Right lung (tissue), 5 donors: ENCODE results near the gene CENPC. TPM values are rescaled to one million over a fixed set of nuclear protein-coding genes. Genes with fewer than 3 reads are reported as not detected.
"Not testable (repeated sequence)": the region's sequence is repeated elsewhere in the genome, so short reads cannot be mapped to it uniquely, and the experiment has no call there.

Experiments used
- DNase-seq, 2 donors: peaks; one replicate each; pipeline ENCODE4 v3.0.0-alpha.2; 2013
- polyA plus RNA-seq, 5 donors: library from polyadenylated mRNA; unstranded; fragments of 120-200 nt; gene quantifications; one replicate each; pipeline versions ENCODE4 v1.2.1 to v1.2.3, GENCODE V29; 2013; ENCODE audit warnings: inconsistent platforms in 1 of 5, low replicate concordance in 1 of 5; ENCODE audit not compliant: insufficient read length in 5 of 5, insufficient read depth in 1 of 5

CENPC gene
- polyA plus RNA-seq, 5 donors: 19.6 to 39.2 (median 37.7) TPM

DNA sequence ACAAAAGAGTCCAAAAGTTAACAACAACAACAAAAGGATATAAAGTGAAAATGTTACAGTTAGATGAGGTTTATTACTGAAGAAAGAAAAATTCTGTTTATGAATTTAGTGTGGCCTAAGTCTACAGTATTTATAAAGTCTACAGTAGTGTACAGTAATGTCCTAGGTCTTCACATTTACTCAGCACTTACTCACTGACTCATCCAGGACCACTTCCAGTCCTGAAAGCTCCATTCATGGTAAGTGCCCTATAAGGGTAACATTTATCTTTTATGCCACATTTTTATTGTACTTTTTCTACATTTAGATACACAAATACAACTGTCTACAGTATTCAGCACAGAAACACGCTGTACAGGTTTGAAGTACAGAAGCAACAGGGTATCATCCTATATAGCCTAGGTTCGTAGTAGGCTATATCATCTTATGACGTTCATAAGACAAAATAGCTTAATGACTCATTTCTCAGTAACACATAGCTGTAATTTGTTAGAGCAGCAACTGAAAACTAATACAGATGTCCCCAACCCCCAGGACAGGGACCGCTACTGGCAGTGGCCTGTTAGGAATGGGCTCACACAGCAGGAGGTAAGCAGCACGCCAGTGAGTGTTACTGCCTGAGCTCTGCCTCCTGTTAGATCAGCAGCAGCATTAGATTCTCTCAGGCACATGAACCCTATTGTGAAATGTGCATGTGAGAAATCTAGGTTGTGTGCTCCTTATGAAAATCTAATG is 61.3 kb downstream of the CENPC start:
- no peak for DNase-seq

DNA sequence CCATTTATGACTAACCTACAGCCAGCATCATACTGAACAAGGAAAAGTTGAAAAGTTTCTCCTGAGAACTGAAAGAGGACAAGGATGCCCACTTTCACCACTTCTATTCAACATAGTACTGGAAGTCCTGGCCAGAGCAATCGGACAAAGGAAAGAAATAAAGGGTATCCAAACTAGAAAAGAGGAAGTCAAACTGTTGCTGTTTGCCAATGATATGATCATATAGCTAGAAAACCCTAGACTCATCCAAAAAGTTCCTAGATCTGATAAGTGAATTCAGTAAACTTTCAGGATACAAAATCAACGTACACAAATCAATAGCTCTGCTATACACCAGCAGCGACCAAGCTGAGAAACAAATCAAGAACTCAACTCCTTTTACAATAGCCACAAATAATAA is 64.5 kb downstream of the CENPC start:
- DNase-seq: no peak

DNA sequence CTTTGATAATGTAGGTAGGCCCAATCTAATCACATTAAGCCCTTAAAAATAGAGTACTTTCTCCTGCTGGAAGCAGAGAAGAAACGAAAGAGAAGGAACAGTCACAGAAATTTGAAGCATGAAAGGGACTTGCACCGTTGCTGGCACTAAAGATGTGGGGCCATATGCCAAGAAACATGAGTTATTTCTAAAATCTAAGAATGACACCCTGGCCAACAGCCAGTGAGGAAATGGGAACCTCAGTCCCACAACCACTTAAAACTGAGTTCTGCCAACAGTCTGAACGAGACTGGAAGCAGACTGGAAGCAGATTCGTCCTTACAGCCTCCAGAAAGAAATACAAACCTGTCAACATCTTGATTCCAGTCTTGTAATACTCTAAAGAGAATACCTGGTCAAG is 70.1 kb downstream of the CENPC start:
- no peak for DNase-seq

DNA sequence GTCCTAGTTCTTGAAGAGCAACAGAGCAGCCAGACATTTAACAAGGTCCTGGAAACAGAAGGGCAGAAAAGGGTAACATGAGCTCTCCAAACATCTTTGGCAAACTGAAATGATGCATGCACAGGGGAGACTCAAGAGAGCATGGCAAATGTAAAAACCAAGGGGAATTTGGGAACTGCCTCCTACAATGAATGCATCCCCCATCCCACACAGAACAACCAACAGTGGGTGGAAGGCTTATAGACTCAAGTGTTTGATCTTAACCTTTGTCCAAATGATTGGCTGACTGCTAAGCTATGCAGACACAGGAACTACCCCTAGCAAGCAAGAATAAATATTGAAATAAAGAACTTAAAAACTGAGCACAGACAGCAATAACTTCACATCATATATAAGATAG is 74.4 kb downstream of the CENPC start:
- no peak for DNase-seq

DNA sequence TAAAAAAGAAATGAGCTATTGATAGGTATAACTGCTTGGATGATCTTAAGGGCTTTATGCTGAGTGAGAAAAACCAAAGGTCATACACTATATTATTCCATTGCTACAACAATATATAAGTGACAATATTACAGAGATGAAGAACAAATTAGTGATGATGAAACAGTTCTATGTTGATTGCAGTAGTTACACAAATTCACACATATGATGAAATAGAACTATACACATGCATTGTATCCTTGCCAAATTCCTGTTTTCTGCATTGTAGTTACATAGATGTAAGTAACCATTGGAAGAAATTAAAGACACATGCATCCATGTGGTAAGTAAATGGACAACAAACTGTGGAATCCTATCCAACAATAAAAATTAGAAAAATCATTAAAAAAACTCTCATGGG is 76.5 kb downstream of the CENPC start:
- DNase-seq: no peak

DNA sequence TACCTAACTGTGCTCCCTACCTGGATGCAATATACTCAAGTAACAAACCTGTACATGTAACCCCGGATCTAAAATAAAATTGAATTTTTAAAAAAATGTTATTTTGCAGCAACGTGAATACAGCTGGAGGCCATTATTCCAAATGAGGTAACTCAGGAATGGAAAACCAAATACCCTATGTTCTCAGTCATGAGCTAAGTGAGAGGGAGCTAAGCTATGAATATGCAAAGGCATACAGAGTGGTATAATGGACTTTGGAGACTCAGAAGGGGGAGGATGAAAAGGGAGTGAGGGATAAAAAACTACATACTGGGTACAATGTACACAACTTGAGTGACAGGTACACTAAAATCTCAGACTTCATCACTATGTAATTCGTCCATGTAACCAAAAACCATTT is 78.6 kb downstream of the CENPC start:
- DNase-seq: no peak

DNA sequence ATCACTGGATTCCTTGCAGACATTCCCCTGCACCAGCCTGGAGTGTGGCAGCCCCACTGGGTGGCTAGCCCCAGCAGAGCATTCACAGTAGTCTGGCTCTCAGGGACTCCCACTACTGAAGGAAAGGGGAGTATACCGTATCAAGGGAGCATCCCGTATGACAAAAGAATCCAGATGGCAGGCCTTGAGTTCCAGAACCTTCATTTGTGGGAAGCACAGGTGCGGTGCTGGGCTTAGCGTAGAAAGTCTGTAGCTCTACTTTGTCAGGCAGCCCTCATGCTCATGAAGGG is 79.6 kb downstream of the CENPC start:
- no peak for DNase-seq

DNA sequence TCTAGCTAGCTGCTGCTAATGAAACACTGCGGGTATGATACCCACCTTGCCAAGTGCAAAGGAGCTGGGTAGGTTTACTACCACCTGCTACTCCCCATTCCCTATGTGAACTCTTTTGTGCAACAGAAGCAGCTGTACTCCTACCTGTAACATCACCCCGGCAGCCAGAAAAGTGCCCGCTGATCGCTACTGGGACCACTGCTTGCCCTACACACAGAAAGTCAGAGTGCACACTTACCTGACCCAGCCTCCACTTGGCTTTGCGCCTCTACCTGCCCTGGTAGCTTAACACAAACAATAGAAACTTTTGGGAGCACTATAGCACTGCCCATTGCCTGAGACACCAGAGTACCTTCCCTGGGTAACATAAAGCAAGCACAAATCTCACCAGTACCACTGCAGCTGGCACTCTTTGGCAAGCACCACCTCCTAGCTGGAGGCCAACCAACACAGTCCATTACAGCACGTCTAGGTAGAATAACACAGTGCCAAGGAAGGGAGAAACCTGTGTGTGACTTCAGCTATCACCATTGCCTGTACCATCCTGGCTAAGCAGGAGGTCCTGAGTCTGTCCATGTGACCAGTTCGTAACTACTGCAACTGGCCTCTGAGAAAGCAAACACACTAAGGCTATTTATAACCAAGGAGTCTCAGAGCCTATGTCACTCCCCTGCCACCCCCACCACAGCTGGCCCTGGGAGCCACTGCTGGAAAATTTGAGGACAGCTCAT is 80.1 kb downstream of the CENPC start:
- DNase-seq: no peak

DNA sequence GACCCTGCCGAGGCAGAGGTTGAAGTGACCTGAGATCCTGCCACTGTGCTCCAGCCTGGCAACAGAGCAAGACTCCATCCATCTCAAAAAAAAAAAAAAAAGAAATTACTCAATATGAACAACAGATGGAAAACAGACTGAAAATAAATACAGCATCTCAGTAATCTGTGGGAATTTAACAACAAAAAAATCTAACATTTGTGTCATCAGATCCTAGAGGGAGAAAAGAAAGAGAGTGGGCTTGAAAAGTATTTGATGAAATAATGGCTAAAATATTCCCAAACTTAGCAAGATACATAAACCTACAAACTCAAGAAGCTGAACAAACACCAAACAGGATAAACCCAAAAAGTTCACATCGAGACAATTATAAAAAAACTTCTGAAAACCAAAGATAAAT is 84.7 kb downstream of the CENPC start:
- DNase-seq: no peak

DNA sequence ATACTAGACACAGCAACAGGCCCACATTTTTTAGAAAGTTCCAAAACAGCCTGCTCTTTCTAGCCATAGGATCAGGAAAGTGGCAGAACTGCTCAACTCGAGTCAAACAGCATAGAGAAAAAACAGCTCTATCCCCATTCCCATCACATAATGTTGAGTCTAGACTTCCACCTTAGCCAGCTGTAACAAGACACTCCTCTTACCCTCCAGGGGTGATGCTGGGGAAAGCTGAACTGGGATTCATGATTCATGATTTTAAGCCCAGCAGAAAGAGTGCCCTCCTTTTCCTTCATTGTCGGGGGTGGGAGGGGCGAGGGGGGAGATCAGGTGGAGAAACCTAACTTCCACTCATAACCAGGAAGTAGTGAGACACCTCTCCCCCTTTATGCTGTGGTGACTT is 86.1 kb downstream of the CENPC start:
- no peak for DNase-seq

DNA sequence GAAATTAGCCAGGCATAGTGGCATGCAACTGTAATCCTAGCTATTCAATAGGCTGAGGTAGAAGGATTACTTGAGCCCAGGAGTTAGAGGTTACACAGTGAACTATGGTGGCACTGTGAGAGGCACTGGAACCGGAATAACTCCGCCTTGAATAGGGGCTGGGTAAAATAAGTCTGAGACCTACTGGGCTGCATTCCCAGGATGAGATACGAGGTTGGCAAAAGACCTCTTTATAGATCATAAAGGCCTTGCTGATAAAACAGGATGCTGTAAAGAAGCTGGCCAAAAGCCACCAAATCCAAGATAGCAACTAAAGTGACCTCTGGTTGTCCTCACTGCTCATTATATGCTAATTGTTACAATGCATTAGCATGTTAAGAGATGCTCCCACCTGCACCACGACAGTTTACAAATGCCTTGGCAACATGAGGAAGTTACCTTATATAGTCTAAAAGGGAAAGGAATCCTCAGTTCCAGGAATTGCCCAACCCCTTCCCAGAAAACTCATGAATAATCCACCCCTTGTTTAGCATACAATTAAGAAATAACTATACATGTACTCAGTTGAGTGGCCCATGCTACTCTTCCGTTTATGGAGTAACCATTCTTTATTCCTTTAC is 88.6 kb downstream of the CENPC start:
- DNase-seq: no peak

DNA sequence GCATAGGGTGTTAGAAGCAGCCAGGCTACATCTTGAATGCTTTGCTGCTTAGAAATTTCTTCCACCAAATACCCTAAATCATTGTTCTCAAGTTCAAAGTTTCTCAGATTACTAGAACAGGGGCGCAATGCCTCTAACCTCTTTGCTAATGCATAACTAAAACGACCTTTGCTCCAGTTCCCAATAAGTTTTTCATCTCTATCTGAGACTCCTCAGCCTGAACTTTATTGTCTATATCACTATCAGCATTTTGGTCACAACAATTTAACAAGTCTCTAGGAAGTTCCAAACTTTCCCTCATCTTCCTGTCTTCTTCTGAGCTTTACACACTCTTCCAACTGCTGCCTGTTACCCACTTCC is 92.5 kb downstream of the CENPC start:
- not testable (repeated sequence) for DNase-seq

DNA sequence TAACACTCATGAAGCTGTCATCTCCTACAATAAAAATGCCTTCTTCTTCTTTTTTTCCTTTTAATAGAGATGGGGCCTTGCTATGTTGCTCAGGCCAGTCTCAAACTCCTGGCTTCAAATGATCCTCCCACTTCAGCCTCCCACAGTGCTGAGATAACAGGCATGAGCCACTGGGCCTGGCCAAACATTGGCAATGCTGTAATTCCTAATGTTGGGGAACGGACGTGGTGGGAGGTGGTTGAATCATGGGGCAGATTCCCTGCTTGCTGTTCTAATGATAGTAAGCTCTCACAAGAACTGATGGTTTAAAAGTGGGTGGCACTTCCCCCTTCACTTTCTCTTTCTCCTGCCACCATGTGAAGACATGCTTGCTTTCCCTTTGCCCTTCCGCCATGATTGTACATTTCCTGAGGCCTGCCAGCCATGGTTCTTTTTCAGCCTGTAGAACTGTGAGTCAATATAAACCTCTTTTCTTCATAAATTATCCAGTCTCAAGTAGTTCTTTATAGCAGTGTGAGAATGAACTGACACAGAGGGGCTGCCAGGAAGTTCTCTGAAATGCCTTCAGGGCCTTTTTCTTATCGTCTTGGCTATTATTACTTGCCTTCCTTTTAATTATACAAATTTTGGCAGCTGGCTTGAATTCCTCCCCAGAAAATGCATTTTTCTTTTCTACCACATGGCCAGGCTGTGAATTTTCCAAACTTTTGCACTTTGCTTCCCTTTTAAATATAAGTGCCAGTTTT is 93.0 kb downstream of the CENPC start:
- no peak for DNase-seq

DNA sequence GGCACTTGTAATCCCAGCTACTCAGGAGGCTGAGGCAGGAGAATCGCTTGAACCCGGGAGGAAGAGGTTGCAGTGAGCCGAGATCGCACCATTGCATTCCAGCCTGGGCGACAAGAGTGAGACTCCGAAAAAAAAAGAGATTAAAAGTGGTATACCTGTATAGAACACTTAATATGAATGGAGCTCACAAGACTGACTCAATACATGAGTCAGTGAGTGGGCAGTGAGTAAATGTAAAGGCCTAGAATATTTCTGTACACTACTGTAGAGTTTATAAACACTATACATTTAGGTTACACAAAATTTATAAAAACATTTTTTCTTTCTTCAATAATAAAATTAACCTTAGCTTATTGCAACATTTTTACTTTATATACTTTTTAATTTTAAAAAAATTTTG is 93.8 kb downstream of the CENPC start:
- DNase-seq: no peak

DNA sequence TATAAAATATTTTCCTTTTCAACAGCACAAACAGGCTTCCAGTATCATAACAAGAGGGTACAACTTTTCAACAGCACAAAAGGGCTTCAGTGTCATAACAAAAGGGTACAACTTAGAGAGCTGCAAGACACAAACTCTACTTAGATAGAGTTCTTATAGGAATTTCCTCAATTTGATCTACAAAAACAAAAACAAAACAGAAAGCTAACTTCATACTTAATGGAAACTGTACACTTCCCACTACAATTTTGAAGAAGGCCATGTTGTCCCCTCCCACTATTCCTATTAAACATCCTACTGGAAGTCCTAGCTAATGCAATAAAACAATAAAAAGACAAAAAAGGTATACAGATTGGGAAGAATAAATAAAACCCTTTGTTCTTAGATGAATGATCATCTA is 96.7 kb downstream of the CENPC start:
- no peak for DNase-seq

DNA sequence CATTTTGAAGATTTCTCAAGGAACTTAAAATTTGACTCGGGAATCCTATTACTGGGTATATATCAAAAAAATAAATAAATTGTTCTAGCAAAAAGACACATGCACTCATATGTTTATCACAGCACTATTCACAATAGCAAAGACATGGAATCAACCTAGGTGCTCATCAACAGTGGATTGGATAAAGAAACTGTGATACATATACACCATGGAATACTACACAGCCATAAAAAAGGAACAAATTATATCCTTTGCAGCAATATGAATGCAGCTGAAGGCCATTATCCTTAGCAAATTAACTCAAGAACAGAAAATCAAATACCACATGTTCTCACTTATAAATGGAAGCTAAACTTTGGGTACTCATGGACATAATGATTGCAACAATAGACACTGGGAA is 97.4 kb downstream of the CENPC start:
- no peak for DNase-seq

DNA sequence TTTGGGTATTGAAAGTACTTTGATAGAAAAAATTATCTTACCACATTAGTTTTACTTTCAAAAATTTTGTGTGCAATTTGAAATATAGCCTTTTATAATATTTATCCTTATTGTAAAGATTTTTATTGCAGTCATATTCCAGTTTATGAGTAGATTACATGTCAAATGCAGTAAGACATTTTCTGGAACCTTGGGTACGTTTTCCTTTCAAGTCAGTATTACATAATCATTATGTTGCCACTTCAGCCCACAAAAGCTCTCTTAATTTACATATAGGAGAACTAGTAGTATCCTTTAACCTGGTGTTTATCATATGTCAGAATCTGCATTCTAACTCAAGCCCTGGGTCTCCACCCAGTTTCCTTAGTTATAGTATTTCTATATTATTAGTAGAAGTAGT is 98.5 kb downstream of the CENPC start:
- DNase-seq: no peak

DNA sequence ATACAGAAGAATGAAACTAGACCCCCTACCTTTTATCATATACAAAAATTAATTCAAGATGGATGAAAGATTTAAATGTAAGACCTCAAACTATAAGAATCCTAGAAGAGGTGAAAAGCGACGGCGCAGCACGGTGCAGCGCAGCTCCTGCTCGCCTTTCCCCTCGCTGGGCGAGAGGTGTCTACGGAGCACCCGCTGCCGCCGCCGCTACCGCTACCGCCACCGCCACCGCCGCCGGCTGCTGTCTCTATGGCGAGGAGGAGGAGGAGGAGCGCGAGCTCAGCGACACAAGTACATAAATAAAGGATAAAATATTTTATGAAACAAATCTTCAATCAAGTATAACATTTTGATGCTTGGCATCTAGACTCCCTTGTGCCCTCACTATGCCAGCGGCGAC is 99.4 kb downstream of the CENPC start:
- not testable (repeated sequence) for DNase-seq

DNA sequence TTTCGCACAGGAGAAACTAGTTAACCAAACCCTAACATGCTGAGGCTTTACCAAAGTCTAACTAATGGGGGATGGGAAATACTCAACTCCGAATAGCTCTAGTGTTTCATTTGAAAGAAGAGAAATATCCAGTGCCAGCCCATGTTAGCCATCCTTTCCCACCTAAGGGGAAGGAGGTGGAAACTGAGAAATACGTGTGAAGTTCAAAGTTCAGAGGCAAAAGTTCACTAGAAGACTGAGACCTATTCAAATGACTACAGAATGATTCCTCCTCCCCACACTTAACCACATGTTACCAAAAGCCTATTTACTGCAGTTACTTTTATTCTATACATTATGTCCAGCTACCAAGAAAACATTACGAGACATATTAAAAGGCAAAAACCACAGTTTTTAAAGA is 106.3 kb downstream of the CENPC start:
- DNase-seq: no peak

DNA sequence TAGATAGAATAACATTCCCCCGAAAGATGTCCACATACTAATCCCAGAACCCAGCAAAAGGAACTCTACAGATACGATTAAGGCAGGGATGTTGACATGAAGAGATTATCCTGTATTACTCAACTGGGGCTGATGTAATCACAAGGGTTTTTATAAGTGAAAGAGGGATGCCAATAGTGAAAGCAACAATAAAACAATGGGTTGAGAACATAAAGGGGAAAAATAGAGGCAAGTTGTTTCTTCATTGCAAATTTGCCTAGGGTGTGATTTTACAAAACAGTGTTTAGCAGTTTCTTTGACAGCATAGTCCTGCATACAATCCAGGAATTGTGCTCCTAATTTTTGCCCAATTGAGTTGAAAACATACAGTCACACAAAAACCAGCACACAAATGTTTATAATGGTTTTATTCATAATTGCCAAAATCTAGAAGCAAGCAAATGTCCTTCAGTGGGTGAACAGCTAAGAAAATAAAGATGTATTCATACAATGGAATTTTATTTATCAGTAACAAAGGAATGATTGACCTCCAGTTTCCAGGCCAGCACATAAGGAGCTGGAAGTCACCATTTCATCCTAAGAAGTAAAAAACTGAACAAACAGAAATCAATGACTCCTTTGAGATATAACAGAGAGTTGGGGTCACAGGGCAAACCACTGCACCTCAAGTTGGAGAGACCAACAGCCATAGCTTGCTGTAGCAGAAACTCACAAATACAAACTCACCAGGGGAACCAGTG is 107.2 kb downstream of the CENPC start:
- DNase-seq: no peak

DNA sequence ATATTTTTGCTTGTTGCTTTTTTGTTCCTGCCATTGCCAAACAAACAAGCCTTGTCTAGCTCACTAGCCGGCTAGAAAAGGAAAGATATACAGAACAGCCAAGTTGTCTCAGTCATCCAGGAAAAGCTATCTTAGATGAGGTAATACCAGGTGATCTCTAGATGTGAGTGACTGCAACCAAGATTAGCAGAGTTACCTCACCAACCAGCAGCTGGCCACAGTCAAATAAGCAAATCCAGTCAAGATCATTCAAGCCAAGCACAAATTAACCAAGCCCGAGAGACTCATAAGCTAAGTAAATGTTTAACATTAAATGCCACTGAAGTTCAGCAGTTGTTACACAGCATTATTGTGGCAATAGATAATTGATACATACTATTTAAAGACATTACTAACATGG is 108.6 kb downstream of the CENPC start:
- no peak for DNase-seq

DNA sequence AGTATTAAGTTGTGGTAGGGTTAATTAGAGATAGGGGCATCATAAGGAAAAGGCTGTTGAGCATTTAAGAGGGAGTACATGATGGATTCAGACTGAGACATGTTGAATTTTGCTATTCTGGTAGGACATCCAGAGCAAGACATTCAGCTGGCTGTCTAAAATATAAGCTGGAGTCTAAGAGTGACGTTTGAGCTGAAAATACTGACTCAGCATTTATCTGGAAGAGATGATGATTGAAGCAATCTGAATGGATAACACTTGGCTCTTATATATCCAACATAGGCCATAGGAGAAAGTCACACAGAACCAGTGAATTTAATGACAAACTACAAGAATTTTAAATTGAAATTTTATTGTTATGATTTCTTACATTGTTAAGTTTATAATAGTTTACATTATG is 114.3 kb downstream of the CENPC start:
- no peak for DNase-seq
